HEK293 (cell line): ENCODE results near the gene NME5.
A peak's percentile ranks its signal among the peaks of the same experiment; 100 is the strongest.

Experiments
- KLF16 ChIP-seq: fragments of 450-650 bp; formaldehyde crosslinking; IDR thresholded peaks from 2 replicates; pipeline ENCODE4 v1.5.1; 2017; ENCODE audit warnings: missing biosample characterization, missing genetic modification characterization
- OSR2 ChIP-seq: fragments of 450-650 bp; formaldehyde crosslinking; IDR thresholded peaks from 2 replicates; pipeline ENCODE4 v1.5.1; 2016; ENCODE audit warnings: missing biosample characterization, missing genetic modification characterization
- ZBTB48 ChIP-seq: fragments of 450-650 bp; formaldehyde crosslinking; IDR thresholded peaks from 2 replicates; pipeline ENCODE4 v1.5.1; 2016; ENCODE audit warnings: missing biosample characterization, missing genetic modification characterization
- ZEB2 ChIP-seq: fragments of 450-650 bp; formaldehyde crosslinking; IDR thresholded peaks from 2 replicates; pipeline ENCODE4 v1.5.1; 2016; ENCODE audit warnings: missing biosample characterization, missing genetic modification characterization
- ZFP37 ChIP-seq: fragments of 450-650 bp; formaldehyde crosslinking; IDR thresholded peaks from 2 replicates; pipeline ENCODE4 v1.5.1; 2016; ENCODE audit warnings: missing biosample characterization, missing genetic modification characterization
- ZNF140 ChIP-seq: fragments of 450-650 bp; formaldehyde crosslinking; IDR thresholded peaks from 2 replicates; pipeline ENCODE4 v1.5.1; 2016; ENCODE audit warnings: missing biosample characterization, missing genetic modification characterization
- ZNF146 ChIP-seq: fragments of 450-650 bp; formaldehyde crosslinking; IDR thresholded peaks from 2 replicates; pipeline ENCODE4 v1.5.1; 2016; ENCODE audit warnings: missing biosample characterization, missing genetic modification characterization
- ZNF169 ChIP-seq: fragments of 450-650 bp; formaldehyde crosslinking; IDR thresholded peaks from 2 replicates; pipeline ENCODE4 v1.5.1; 2016; ENCODE audit warnings: missing biosample characterization, missing genetic modification characterization
- ZNF184 ChIP-seq: fragments of 450-650 bp; IDR thresholded peaks from 2 replicates; pipeline ENCODE4 v1.5.1; 2018; ENCODE audit warnings: missing biosample characterization, mild to moderate bottlenecking, missing genetic modification characterization
- ZNF2 ChIP-seq: fragments of 450-650 bp; formaldehyde crosslinking; IDR thresholded peaks from 2 replicates; pipeline ENCODE4 v1.5.1; 2016; ENCODE audit warnings: missing biosample characterization, missing genetic modification characterization
- ZNF211 ChIP-seq: fragments of 450-650 bp; formaldehyde crosslinking; IDR thresholded peaks from 2 replicates; pipeline ENCODE4 v1.5.1; 2016; ENCODE audit warnings: low read depth, missing biosample characterization, missing genetic modification characterization
- ZNF223 ChIP-seq: fragments of 450-650 bp; formaldehyde crosslinking; IDR thresholded peaks from 2 replicates; pipeline ENCODE4 v1.5.1; 2016; ENCODE audit warnings: missing biosample characterization, missing genetic modification characterization
- ZNF24 ChIP-seq: fragments of 450-650 bp; formaldehyde crosslinking; IDR thresholded peaks from 2 replicates; pipeline ENCODE4 v1.5.1; 2016; ENCODE audit warnings: missing biosample characterization, missing genetic modification characterization
- ZNF366 ChIP-seq: fragments of 450-650 bp; formaldehyde crosslinking; conservative IDR thresholded peaks from 2 replicates; pipeline ENCODE4 v1.5.1; 2016; ENCODE audit warnings: missing biosample characterization, missing genetic modification characterization
- ZNF433 ChIP-seq: fragments of 450-650 bp; formaldehyde crosslinking; IDR thresholded peaks from 2 replicates; pipeline ENCODE4 v1.5.1; 2016; ENCODE audit warnings: missing biosample characterization, missing genetic modification characterization, low read depth
- ZNF544 ChIP-seq: fragments of 450-650 bp; formaldehyde crosslinking; IDR thresholded peaks from 2 replicates; pipeline ENCODE4 v1.5.0; 2017; ENCODE audit warnings: missing biosample characterization, missing genetic modification characterization
- ZNF600 ChIP-seq: fragments of 450-650 bp; formaldehyde crosslinking; IDR thresholded peaks from 2 replicates; pipeline ENCODE4 v1.5.1; 2016; ENCODE audit warnings: missing biosample characterization, missing genetic modification characterization
- ZNF624 ChIP-seq: fragments of 450-650 bp; formaldehyde crosslinking; IDR thresholded peaks from 2 replicates; pipeline ENCODE4 v1.5.1; 2017; ENCODE audit warnings: missing biosample characterization, missing genetic modification characterization
- ZNF654 ChIP-seq: fragments of 450-650 bp; formaldehyde crosslinking; IDR thresholded peaks from 2 replicates; pipeline ENCODE4 v1.5.1; 2016; ENCODE audit warnings: low read depth, missing biosample characterization, missing genetic modification characterization
- ZNF658 ChIP-seq: fragments of 450-650 bp; formaldehyde crosslinking; IDR thresholded peaks from 2 replicates; pipeline ENCODE4; 2016; ENCODE audit warnings: missing biosample characterization, missing genetic modification characterization
- ZNF76 ChIP-seq: fragments of 450-650 bp; formaldehyde crosslinking; IDR thresholded peaks from 2 replicates; pipeline ENCODE4; 2016; ENCODE audit warnings: low read depth, missing biosample characterization, missing genetic modification characterization, borderline replicate concordance
- ZNF791 ChIP-seq: fragments of 450-650 bp; formaldehyde crosslinking; IDR thresholded peaks from 2 replicates; pipeline ENCODE4 v1.5.1; 2016; ENCODE audit warnings: missing biosample characterization, missing genetic modification characterization
- ZNF830 ChIP-seq: fragments of 450-650 bp; IDR thresholded peaks from 2 replicates; pipeline ENCODE4 v1.5.0; 2018; ENCODE audit warnings: missing biosample characterization, missing genetic modification characterization, low read depth, mild to moderate bottlenecking, moderate library complexity
- ZNF837 ChIP-seq: fragments of 450-650 bp; formaldehyde crosslinking; IDR thresholded peaks from 2 replicates; pipeline ENCODE4 v1.5.1; 2016; ENCODE audit warnings: missing biosample characterization, missing genetic modification characterization
- ZSCAN30 ChIP-seq: fragments of 450-650 bp; IDR thresholded peaks from 2 replicates; pipeline ENCODE4 v1.5.1; 2018; ENCODE audit warnings: missing biosample characterization, mild to moderate bottlenecking, missing genetic modification characterization, moderate library complexity
- TF ChIP-seq, protein P1 (sequence below): fragments of 450-650 bp; formaldehyde crosslinking; IDR thresholded peaks from 2 replicates; pipeline ENCODE4 v1.5.1; 2016; ENCODE audit warnings: missing biosample characterization, missing genetic modification characterization
- TF ChIP-seq, protein P2 (sequence below): fragments of 450-650 bp; formaldehyde crosslinking; IDR thresholded peaks from 2 replicates; pipeline ENCODE4 v1.5.1; 2017; ENCODE audit warnings: missing biosample characterization, missing genetic modification characterization
- TF ChIP-seq, protein P3 (sequence below): fragments of 450-650 bp; formaldehyde crosslinking; IDR thresholded peaks from 2 replicates; pipeline ENCODE4 v1.5.1; 2016; ENCODE audit warnings: missing biosample characterization, missing genetic modification characterization
- TF ChIP-seq, protein P4 (sequence below): fragments of 450-650 bp; formaldehyde crosslinking; conservative IDR thresholded peaks from 2 replicates; pipeline ENCODE4 v1.5.1; 2016; ENCODE audit warnings: low read depth, missing biosample characterization, missing genetic modification characterization

Gene NME5

DNA sequence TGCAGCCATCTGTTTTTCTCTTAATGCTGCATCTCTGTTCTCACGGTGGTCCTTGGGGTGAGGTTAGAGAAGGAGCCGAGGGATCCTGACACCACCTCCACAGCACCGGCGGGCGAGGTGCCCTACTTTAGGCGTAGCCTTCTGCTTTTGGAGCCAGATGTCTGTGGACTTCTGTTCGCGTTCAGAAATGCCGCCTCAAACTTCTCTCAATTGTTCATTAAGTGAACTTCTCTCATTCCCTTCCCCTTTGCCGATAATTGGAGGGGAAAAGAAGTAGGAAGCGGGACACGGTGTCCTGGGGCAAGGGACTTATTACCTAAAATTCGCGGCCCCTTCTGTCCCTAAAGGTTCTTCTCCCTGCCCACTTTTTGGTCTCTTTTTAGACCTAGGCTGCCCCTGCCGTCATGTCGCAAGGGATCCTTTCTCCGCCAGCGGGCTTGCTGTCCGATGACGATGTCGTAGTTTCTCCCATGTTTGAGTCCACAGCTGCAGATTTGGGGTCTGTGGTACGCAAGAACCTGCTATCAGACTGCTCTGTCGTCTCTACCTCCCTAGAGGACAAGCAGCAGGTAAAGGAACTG, 40.1 kb upstream of the NME5 start (continued):
- TF ChIP-seq ZNF433 (tag by site-specific recombination): no peak
- peak; percentile 90 for TF ChIP-seq ZBTB48 (tag by site-specific recombination)
- no peak for TF ChIP-seq ZNF837
- peak; percentile 3; the same call in 1 of the 2 replicates for TF ChIP-seq ZNF654 (tag by site-specific recombination)
- no peak for TF ChIP-seq ZSCAN30
- no peak for TF ChIP-seq KLF16 (tag by site-specific recombination)
- TF ChIP-seq ZFP37 (tag by site-specific recombination): 0 out of 2 replicates have a peak, but pooled peaks have one; percentile 16
- TF ChIP-seq ZNF146 (tag by site-specific recombination): no peak
- TF ChIP-seq ZNF600 (tag by site-specific recombination): peak; percentile 5; the same call in 1 of the 2 replicates
- TF ChIP-seq ZNF223 (tag by site-specific recombination): no peak
- TF ChIP-seq, protein P1, sequence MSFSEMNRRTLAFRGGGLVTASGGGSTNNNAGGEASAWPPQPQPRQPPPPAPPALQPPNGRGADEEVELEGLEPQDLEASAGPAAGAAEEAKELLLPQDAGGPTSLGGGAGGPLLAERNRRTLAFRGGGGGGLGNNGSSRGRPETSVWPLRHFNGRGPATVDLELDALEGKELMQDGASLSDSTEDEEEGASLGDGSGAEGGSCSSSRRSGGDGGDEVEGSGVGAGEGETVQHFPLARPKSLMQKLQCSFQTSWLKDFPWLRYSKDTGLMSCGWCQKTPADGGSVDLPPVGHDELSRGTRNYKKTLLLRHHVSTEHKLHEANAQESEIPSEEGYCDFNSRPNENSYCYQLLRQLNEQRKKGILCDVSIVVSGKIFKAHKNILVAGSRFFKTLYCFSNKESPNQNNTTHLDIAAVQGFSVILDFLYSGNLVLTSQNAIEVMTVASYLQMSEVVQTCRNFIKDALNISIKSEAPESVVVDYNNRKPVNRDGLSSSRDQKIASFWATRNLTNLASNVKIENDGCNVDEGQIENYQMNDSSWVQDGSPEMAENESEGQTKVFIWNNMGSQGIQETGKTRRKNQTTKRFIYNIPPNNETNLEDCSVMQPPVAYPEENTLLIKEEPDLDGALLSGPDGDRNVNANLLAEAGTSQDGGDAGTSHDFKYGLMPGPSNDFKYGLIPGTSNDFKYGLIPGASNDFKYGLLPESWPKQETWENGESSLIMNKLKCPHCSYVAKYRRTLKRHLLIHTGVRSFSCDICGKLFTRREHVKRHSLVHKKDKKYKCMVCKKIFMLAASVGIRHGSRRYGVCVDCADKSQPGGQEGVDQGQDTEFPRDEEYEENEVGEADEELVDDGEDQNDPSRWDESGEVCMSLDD (tag by site-specific recombination): no peak
- TF ChIP-seq, protein P2, sequence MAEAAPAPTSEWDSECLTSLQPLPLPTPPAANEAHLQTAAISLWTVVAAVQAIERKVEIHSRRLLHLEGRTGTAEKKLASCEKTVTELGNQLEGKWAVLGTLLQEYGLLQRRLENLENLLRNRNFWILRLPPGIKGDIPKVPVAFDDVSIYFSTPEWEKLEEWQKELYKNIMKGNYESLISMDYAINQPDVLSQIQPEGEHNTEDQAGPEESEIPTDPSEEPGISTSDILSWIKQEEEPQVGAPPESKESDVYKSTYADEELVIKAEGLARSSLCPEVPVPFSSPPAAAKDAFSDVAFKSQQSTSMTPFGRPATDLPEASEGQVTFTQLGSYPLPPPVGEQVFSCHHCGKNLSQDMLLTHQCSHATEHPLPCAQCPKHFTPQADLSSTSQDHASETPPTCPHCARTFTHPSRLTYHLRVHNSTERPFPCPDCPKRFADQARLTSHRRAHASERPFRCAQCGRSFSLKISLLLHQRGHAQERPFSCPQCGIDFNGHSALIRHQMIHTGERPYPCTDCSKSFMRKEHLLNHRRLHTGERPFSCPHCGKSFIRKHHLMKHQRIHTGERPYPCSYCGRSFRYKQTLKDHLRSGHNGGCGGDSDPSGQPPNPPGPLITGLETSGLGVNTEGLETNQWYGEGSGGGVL (tag by site-specific recombination): no peak
- no peak for TF ChIP-seq ZNF169
- TF ChIP-seq ZNF830 (tag by site-specific recombination): no peak
- no peak for TF ChIP-seq ZNF76 (tag by site-specific recombination)
- TF ChIP-seq, protein P3, sequence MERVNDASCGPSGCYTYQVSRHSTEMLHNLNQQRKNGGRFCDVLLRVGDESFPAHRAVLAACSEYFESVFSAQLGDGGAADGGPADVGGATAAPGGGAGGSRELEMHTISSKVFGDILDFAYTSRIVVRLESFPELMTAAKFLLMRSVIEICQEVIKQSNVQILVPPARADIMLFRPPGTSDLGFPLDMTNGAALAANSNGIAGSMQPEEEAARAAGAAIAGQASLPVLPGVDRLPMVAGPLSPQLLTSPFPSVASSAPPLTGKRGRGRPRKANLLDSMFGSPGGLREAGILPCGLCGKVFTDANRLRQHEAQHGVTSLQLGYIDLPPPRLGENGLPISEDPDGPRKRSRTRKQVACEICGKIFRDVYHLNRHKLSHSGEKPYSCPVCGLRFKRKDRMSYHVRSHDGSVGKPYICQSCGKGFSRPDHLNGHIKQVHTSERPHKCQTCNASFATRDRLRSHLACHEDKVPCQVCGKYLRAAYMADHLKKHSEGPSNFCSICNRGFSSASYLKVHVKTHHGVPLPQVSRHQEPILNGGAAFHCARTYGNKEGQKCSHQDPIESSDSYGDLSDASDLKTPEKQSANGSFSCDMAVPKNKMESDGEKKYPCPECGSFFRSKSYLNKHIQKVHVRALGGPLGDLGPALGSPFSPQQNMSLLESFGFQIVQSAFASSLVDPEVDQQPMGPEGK (tag by site-specific recombination): no peak
- 0 out of 2 replicates have a peak, but pooled peaks have one; percentile 1 for TF ChIP-seq ZNF2 (tag by site-specific recombination)
- TF ChIP-seq ZNF140 (tag by site-specific recombination): no peak
- TF ChIP-seq ZNF184 (tag by site-specific recombination): peak; percentile 67; the same call in 1 of the 2 replicates
- TF ChIP-seq ZNF658 (tag by site-specific recombination): no peak
- TF ChIP-seq OSR2 (tag by site-specific recombination): no peak
- TF ChIP-seq ZNF24 (tag by site-specific recombination): no peak
- TF ChIP-seq ZNF624: no peak
- TF ChIP-seq, protein P4, sequence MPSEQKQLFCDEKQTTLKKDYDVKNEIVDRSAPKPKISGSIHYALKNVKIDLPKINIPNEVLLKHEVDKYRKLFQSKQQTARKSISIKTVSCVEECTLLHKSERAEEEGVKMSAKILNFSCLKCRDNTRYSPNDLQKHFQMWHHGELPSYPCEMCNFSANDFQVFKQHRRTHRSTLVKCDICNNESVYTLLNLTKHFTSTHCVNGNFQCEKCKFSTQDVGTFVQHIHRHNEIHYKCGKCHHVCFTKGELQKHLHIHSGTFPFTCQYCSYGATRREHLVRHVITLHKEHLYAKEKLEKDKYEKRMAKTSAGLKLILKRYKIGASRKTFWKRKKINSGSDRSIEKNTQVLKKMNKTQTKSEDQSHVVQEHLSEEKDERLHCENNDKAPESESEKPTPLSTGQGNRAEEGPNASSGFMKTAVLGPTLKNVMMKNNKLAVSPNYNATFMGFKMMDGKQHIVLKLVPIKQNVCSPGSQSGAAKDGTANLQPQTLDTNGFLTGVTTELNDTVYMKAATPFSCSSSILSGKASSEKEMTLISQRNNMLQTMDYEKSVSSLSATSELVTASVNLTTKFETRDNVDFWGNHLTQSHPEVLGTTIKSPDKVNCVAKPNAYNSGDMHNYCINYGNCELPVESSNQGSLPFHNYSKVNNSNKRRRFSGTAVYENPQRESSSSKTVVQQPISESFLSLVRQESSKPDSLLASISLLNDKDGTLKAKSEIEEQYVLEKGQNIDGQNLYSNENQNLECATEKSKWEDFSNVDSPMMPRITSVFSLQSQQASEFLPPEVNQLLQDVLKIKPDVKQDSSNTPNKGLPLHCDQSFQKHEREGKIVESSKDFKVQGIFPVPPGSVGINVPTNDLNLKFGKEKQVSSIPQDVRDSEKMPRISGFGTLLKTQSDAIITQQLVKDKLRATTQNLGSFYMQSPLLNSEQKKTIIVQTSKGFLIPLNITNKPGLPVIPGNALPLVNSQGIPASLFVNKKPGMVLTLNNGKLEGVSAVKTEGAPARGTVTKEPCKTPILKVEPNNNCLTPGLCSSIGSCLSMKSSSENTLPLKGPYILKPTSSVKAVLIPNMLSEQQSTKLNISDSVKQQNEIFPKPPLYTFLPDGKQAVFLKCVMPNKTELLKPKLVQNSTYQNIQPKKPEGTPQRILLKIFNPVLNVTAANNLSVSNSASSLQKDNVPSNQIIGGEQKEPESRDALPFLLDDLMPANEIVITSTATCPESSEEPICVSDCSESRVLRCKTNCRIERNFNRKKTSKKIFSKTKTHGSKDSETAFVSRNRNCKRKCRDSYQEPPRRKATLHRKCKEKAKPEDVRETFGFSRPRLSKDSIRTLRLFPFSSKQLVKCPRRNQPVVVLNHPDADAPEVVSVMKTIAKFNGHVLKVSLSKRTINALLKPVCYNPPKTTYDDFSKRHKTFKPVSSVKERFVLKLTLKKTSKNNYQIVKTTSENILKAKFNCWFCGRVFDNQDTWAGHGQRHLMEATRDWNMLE (tag by site-specific recombination): no peak
- no peak for TF ChIP-seq ZEB2 (tag by site-specific recombination)
- no peak for TF ChIP-seq ZNF544
- TF ChIP-seq ZNF366 (tag by site-specific recombination): 0 out of 2 replicates have a peak, but pooled peaks have one; percentile 8
- TF ChIP-seq ZNF211 (tag by site-specific recombination): no peak
- no peak for TF ChIP-seq ZNF791 (tag by site-specific recombination)
